ENCODE results near the gene SLC6A7.

Gene SLC6A7

DNA sequence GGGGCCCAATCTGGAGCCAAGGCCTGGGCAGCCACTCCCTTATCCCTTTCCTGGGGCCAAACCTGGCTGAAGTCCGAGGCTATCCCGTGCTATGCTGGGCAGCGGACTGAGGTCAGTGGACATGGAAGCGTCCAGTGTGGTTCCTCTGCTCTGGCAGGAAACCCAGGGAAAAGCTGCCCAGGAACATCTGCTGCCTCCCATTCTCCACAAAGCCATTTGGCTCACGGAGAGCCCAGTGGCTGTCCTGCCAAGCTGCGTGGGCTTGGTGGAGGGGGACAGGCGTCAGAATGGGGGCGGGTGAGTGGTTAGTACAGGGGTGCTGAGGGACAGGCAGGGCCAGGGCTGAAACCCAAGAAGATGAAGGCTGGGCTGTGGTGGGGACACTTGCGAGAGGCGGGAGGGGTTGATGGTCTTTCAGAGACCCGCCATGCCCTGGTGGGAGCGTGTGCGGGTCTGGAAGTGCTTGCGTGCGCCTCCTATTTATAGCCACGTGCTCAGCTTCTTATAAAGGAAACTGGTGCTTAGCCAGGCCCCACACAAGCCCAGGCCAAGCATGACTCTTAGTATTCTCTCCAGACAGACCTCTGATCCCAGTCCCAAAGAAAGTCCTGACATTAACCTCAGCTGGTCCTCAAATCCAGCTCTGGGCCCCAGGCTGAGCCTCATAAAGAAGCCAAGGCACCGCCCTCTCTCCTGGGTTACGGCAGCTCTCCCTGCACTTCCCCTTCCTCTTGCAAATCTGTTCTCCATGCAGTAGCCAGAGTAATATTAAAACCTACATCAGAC, 9.4 kb upstream of the SLC6A7 start:
- TF ChIP-seq CTCF (conservative IDR thresholded peaks at IDR 0.05; ENCODE audit: low read length): no peak
- peak; percentile 64 for DNase-seq (ENCODE audit: low read depth)
- H3K4me3 ChIP-seq (ENCODE audit: low read length): no peak overlapping the region

- H3K4me3 ChIP-seq (ENCODE audit: low read length): no peak overlapping the region
- DNase-seq (ENCODE audit: low read depth): peak; percentile 44
- no peak for TF ChIP-seq CTCF (conservative IDR thresholded peaks at IDR 0.05; ENCODE audit: low read length)
Measured at GRCh38 chr5:150181027-150181426, 8.8 kb upstream of the SLC6A7 start.

DNA sequence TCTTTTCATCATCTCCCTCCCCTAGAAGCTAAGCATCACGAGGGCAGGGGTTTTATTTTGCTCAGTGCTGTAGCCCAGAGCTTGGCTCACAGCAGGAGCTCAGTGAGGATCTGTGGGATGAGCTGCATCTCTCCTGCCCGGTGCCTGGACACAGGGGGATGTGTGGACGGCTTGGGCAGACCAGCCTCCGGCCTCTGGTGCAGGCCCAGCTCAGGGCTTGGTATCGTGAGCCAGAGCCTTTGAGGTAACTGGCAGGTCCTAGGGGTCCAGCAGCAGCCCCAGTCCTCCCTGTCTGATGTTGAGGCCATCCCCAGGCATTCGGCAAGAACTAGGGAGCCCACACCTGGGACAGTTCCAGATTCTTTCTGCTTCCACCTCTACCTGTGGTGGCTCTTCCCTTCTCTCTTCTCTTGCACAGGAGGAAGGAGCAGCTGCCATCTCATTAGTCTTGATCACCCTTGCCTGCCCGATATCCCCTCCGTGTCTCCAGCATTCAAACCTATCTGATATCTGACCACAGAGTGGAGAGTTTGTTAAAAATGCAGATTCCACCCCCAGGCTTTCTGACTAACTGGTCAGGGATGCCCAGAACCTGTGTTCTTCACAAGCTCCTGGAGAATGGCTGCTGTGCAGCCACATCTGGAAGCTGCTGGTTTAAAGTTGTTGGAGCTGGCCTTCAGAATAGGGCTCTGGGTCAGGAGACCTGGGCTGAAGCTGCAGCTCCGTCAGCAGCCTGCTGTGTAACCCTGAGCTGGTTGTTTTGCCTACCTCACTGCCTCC, 7.9 kb upstream of the SLC6A7 start:
- no peak overlapping the region for H3K4me3 ChIP-seq (ENCODE audit: low read length)
- no peak for DNase-seq (ENCODE audit: low read depth)
- TF ChIP-seq CTCF (conservative IDR thresholded peaks at IDR 0.05; ENCODE audit: low read length): no peak

DNA sequence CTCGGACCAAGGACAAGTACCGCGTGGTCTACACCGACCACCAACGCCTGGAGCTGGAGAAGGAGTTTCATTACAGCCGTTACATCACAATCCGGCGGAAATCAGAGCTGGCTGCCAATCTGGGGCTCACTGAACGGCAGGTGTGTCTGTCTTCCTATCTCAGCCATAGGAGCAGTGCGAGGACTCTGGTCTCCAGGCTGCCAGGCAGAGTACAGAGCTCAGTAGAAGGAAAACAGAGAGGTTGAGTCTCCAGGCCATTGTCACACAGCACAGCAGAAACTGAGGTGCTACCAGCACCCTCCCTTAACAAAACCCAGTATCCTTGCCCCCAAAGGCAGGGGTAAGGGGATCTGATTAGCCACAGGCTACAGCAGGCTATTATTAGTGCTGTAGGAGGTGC, 7.1 kb upstream of the SLC6A7 start:
- no peak for DNase-seq (ENCODE audit: low read depth)
- no peak overlapping the region for H3K4me3 ChIP-seq (ENCODE audit: low read length)
- no peak for TF ChIP-seq CTCF (conservative IDR thresholded peaks at IDR 0.05; ENCODE audit: low read length)

DNA sequence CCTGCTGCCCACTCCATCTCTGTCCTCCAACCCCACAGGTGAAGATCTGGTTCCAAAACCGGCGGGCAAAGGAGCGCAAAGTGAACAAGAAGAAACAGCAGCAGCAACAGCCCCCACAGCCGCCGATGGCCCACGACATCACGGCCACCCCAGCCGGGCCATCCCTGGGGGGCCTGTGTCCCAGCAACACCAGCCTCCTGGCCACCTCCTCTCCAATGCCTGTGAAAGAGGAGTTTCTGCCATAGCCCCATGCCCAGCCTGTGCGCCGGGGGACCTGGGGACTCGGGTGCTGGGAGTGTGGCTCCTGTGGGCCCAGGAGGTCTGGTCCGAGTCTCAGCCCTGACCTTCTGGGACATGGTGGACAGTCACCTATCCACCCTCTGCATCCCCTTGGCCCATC, 6.4 kb upstream of the SLC6A7 start:
- no peak for TF ChIP-seq CTCF (conservative IDR thresholded peaks at IDR 0.05; ENCODE audit: low read length)

DNA sequence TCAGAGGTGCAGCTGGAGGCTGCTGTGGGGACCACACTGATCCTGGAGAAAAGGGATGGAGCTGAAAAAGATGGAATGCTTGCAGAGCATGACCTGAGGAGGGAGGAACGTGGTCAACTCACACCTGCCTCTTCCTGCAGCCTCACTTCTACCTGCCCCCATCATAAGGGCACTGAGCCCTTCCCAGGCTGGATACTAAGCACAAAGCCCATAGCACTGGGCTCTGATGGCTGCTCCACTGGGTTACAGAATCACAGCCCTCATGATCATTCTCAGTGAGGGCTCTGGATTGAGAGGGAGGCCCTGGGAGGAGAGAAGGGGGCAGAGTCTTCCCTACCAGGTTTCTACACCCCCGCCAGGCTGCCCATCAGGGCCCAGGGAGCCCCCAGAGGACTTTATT, 5.9 kb upstream of the SLC6A7 start:
- no peak for TF ChIP-seq CTCF (conservative IDR thresholded peaks at IDR 0.05; ENCODE audit: low read length)
- no peak overlapping the region for H3K4me3 ChIP-seq (ENCODE audit: low read length)
- DNase-seq (ENCODE audit: low read depth): no peak

More for the DNA sequence above, 6.4 kb upstream of the SLC6A7 start:
- no peak overlapping the region for H3K4me3 ChIP-seq (ENCODE audit: low read length)
- DNase-seq (ENCODE audit: low read depth): no peak
